G401 (cell line): ENCODE results near the gene CD14. TPM values are rescaled to one million over a fixed set of nuclear protein-coding genes. Genes with fewer than 3 reads are reported as not detected.
A peak's percentile ranks its signal among the peaks of the same experiment; 100 is the strongest.
"Not testable (repeated sequence)": the region's sequence is repeated elsewhere in the genome, so short reads cannot be mapped to it uniquely, and the experiment has no call there.

Source experiments
- DNase-seq: peaks from one replicate; pipeline ENCODE4 v3.0.0-alpha.2; 2015; ENCODE audit warnings: low spot score
- in situ Hi-C: cut with HindIII; loops from 2 replicates; pipeline ENCODE4 v1.10.0; 2016; ENCODE audit warnings: low sequenced_read_pairs, mixed read lengths
- total RNA-seq: library from RNA; depleted of rRNA; stranded (reverse); fragments of >200 nt; shearing (Covaris generic); gene quantifications from 2 replicates; pipeline ENCODE4 v1.2.3, GENCODE V29; 2014

The CD14 gene
- total RNA-seq, 1 experiment from 2014 or later: not detected

DNA sequence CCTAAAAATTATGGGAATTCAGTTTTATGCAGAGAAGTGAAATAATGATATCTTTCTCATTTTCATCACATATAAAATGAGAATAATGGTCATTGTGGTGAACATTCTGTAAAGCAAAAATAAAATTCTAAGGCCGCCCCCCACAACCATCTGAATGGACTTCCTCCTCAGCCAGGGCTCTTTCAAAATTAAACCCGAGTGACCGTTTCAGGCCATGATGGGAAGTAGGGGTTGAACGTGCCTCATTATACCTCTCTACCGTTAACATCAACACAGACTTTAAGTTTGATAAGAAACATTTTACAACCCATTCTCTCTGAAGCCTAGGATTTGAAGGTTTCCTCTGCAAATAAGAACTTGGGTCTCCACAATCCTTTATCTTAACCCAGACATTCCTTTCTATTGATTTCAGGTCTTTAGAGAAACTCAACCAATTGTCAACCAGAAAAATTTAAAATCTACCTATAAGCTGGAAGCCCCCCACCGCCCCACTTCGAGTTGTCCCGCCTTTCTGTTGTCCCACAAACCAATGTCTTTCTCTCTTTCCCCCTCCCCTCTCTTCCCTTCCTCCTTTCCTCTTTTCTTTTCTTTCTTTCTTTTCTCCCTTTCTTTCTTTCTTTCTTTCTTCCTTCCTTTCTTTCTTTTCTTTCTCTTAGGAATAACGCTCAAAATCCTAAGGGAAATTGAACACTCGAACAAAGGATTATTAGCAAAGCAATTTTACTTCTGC is 4.6 kb upstream of the CD14 start:
- DNase-seq: no peak
- in situ Hi-C loops: no loop called here

DNA sequence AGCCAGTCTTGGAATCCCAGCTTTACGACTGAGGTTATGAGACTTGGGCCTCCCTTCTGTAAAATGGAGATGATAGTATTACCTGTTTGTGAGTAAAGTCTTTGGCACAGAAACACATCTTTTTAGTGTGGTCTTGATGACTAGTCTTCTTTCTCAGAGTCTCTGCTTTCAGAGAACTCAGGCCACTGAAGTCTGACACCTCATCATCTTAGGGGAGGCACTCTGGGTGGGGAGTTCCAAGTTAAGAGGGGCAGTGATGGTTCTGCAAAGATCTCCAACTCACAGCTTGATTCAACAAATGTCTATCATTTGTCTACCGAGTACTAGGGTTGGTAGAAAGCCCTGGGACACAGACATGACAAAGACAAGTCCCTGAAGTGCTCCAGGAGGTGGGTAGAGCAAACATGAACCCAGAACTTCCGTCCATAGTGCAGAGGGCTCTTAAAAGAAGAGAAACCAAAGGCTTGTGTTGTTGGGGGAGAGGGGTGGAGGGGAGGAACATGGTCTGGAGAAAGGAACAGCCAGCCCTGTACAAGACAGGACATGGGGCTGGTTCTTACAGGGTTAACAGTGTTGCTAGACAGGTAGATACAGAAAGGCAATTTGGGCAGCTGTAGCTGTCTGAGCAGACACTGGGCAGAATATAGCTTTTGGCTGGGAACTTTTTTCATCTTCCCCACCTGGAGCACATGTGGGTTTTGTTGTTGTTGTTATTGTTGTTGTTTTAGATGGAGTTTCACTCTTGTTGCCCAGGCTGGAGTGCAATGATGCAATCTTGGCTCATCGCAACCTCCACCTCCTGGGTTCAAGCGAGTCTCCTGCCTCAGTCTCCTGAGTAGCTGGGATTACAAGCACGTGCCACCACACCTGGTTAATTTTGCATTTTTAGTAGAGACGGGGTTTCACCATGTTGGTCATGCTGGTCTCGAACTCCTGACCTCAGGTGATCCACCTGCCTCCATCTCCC is 2.6 kb upstream of the CD14 start:
- no peak for DNase-seq

DNA sequence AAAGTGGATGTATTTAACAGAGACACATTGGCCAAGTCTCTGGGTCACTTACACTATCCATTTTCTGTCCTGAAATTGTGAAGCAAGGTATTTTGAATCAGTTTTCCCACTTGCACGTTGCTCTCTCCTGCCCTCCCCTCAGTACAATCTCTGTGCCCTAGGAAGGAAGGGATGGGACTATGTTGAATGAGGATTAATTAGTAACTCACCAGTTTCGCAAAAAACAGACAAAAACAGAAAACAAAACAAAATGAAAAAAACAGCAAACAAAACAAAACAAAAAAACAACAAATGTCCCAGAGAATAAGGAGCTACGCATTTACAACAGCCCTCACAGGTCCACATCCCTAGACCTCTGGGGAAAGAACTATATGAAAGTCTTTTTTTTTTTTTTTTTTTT is 1.1 kb upstream of the CD14 start:
- no peak for DNase-seq
- in situ Hi-C loops: no loop called here

More for the DNA sequence above, 2.6 kb upstream of the CD14 start:
- in situ Hi-C loops: no loop called here

DNA sequence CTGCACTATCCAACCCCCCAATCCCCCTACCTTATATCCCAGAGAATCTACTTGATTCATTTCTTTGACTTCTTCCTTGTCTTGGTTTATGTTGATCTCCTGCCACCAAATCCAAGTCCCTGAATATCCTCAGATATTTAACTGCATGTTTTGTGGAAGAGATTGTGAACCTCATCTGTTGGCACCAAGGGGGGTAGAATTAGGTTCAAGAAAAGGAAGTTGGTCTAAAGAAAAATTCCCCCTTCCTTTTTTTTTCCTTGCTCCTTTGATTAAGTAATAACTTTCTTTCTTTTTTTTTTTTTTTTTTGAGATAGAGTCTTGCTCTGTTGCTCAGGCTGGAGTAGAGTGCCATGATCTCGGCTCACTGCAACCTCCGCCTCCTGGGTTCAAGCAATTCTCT is 526 bp upstream of the CD14 start:
- in situ Hi-C loops: no loop called here
- DNase-seq: no peak

DNA sequence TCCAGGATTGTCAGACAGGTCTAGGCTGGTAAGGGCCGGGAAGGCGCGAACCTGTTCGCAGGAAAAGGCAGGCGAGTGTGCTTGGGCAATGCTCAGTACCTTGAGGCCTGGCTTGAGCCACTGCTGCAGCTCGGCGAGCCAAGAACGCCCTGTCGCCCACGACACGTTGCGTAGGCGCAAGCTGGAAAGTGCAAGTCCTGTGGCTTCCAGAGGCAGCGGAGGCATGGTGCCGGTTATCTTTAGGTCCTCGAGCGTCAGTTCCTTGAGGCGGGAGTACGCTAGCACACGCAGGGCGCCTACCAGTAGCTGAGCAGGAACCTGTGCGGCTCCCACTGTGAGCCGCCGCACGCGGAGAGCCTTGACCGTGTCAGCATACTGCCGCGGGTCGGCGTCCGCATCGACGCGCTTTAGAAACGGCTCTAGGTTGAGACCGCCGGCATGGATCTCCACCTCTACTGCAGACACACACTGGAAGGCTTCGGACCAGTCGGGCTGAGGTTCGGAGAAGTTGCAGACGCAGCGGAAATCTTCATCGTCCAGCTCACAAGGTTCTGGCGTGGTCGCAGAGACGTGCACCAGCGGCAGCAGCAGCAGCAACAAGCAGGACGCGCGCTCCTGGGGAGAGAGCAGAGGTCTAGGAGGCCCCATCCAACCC is 482 bp downstream of the CD14 start:
- peak; percentile 85 for DNase-seq
- in situ Hi-C loops: no loop called here

DNA sequence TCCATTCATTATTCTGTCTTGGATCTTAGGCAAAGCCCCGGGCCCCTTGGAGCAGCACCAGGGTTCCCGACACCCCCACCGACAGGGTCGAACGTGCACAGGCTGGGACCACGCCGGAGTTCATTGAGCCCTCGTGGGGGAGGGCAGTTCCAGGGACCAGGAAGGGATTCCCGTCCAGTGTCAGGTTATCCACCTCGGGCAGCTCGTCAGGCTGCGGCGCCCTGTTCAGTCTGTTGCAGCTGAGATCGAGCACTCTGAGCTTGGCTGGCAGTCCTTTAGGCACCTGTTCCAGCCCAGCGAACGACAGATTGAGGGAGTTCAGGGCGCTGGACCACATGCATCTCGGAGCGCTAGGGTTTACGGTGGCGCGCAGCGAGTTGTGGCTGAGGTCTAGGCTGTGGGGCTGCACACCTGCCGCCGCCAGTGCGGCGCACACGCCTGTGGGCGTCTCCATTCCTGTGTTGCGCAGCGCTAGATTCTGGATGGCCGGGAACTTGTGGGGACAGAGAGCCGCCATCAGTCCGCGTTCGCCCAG is 1.1 kb downstream of the CD14 start:
- DNase-seq: peak; percentile 75
- in situ Hi-C loops: no loop called here

DNA sequence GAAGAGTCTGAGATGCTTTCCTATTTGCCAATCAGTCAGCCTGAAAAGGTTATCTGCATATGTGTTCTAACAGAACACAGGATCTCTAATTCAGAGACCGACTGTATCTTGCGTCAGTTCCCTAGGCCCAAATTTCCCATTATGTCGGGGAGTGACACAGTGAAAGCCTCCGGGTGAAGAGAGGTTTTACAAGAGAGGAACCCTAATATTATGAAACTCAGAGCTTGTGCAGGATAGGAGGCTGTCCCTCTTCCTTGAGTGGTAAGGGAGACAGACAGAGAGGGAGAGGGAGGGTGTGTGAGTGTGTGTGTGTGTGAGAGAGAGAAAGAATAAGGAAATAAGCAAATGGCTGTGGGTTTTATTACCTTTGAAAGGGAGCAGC is 1.9 kb downstream of the CD14 start:
- in situ Hi-C loops: no loop called here
- DNase-seq: peak; percentile 52

DNA sequence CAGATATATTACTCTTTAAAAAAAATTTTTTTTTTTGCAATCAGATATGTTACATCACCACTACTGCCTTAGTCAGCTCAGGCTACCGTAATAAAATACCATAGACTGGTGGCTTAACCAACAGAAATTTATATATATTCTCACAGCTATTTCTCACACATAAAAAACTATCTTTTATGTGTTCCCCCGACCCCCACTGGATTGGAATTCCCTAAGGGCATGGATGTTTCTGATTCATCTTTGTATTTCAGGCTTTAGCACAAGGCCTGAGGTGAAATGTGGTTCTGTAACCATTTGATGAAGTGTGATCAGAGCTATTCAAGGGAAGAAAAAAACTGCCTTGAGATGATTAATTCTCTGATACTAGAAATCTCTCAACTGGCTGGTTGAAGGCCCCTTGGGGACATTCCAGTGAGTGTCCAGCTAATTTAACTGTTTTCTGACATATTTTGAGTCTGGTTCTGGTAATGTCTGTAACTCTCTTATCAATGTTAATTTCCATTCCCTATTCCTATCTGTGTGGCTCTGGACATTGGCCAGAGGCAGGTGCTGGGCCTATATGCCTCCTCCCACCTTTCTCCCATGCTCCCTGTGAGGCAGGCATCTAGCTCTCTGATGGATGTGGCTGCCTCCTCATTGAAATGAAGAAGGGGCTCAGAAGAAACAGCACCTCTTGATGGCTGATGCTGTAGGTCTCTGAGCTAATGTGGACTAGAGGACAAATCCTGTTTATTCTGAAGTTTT is 2.5 kb downstream of the CD14 start:
- in situ Hi-C loops: no loop called here
- DNase-seq: peak; percentile 6

DNA sequence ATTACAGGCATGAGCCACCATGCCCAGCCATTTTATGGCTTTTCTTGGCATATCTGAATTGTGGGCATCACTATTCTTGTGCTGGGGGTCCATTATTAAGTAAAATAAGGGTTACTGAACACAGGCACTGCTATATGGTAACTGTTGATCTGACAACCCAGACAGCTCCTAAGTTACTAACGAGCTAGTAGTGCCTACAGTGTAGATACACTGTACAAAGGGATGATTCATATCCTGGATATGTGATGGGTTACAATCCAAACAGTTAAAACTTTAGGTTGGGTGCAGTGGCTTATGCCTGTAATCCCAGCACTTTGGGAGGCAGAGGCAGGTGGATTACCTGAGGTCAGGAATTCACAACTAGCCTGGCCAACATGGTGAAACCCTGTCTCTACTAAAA is 4.3 kb downstream of the CD14 start:
- DNase-seq: no peak
- in situ Hi-C loops: no loop called here

DNA sequence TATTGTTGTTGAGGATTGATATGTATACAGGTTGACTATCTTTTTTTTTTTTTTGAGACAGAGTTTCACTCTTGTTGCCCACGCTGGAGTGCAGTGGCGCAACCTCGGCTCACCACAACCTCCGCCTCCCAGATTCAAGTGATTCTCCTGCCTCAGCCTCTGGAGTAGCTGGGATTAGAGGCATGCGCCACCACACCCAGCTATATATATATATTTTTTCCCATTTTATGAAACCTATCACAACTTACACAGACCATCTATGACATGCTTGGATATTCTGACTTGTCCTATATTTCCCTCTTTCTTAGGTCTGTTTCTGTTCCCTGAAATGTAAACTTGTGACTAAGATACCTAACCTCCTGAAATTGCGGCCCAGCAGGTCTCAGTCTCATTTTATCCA is 5.0 kb downstream of the CD14 start:
- in situ Hi-C loops: no loop called here
- no peak for DNase-seq

DNA sequence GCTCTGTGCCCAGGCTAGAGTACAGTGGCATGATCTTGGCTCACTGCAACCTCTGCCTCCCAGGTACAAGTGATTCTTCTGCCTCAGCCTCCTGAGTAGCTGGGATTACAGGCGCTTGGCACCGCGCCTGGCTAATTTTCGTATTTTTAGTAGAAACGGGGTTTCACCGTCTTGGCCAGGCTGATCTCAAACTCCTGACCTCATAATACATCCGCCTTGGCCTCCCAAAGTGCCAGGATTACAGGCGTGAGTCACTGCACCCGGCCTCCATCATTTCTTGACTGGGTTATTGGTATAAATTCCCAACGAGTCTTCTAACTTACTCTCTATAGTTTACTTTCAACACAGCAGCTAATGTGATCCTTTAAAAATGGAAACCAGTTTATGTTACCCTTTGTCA is 8.1 kb downstream of the CD14 start:
- in situ Hi-C loops: not testable (repeated sequence)

DNA sequence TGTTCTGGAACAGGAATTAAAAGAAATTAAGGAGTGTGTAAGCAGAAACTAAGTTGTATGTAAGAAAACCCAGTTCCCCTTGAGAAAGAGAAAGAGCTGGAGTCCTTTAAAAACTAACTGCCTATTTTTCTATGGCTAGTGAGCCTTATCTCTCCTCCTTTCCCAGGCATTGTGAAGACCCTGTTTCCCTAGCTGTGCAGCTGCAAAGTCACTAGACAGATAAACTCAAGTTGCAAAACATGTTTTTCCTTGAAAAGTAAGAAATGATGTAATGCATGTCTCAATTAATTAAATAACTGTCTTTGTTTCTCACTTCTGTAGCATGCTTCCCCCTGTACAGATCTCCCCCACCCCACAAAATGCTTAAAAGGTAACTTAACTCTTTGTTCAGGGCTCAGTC is 9.9 kb downstream of the CD14 start:
- DNase-seq, in situ Hi-C loops: not testable (repeated sequence)

More for the DNA sequence above, 8.1 kb downstream of the CD14 start:
- DNase-seq: not testable (repeated sequence)

DNA sequence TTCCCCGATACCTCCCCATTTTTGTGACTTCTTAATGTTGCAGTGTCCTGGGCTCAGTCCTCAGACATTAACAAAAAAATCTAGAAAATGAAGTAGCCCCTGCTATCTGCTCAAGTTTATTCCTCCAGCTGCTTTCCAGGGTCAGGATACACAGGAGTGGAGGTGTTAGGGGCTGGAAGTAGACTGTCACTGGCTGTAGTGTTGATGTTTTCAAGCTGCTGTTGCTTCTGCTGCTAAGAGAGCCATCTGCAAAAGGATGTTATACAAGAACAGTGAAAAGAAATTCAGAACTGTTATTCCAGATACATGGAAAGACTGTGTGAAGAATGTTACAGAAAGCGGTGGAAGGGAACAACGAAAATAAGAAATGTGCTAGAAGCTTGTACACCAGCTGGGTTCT is 10.7 kb downstream of the CD14 start:
- in situ Hi-C loops: no loop called here
- no peak for DNase-seq

DNA sequence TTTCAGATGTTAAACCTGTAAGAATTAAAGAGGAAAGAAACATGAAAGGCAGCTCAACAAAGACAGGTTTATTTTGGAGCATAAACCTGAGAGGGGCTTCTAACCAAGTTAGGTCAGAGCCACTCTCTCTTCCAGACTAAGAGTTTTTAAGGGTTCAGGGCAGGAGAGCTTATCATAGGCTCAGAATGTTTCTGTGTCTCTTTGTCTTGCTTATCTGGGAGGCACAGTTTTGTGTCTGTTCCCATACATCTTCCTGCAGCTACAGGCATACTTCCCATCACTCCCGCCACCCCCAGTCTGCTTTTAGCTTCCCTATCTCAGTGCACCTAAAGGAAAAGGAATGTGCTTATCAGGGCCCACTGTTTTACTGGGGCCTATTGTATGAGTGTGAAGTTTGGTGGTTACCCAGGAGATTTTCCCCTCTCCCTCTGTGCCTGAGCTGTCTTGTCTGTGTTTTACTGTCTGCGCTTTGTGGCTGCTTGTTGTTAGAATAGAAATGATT is 21.9 kb downstream of the CD14 start:
- in situ Hi-C loops: no loop called here
- no peak for DNase-seq

DNA sequence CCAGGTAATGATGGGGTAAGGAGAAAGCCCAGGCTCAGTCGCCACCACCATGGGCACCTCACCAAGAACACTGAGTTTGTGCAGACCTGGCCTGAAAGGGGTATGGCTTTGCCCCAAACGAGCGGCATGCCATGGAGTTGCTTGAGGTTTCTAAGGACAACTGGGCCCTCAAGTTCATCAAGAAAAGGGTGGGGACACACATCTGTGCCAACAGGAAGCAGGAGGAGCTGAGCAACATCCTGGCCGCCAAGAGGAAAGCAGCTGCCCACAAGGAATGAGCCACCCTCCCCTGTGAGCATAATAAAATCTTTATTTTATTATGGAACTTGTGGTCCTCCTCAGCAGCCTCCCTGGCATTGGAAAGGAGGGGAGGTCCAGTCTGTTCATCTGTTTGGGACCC is 23.8 kb downstream of the CD14 start:
- in situ Hi-C loops: no loop called here
- no peak for DNase-seq

DNA sequence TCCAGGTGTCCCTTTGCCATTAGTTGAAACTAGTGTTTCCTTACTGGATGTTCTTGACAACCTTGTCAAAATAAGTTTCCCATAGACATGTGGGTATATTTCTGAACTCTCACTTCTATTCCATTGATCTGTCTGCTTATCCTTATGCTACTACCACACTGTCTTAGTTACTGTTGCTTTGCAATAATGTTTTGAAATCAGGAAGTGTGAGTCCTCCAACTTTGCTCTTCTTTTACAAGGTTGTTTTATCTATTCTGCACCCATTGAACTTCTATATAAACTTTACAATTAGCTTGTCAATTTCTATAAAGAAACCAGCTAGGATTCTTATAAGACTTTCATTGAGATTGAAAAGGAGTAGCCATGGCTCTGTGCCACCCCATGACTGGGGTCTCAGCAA is 24.3 kb downstream of the CD14 start:
- DNase-seq: no peak
- in situ Hi-C loops: no loop called here

DNA sequence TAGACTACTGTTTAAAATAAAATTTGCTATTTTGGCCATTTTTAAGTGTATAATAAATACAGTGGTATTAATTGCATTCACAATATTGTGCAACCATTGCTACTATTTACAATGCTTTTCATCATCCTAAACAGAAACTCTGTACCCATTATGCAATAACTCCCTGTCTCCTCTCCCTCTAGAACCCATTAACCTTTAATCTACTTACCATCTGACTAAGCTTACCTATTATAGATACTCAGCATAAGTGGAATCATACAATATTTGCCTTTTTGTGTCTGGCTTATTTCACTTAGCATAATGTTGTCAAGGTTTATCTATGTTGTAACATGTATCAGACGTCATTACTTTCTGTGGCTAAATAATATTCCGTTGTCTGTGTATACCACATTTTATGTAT is 25.9 kb downstream of the CD14 start:
- no peak for DNase-seq
- in situ Hi-C loops: no loop called here

DNA sequence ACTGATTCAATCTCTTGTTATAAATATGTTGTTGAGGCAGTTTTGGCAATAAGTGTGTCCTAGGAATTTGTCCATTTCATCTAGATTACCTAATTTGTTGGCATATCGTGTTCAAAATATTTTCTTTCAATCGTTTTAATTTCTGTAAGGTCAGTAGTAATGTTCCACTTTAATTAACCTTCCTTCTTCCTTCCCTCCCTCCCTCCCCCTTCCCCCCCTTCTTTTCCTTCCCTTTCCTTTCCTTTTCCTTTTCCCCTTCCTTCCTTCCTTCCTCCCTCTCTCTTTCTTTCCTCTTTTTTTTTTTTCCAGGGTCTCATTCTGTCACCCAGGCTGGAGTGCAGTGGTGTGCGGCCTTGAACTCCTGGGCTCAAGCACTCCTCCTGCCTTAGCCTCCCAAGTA is 27.1 kb downstream of the CD14 start:
- no peak for DNase-seq
- in situ Hi-C loops: no loop called here

DNA sequence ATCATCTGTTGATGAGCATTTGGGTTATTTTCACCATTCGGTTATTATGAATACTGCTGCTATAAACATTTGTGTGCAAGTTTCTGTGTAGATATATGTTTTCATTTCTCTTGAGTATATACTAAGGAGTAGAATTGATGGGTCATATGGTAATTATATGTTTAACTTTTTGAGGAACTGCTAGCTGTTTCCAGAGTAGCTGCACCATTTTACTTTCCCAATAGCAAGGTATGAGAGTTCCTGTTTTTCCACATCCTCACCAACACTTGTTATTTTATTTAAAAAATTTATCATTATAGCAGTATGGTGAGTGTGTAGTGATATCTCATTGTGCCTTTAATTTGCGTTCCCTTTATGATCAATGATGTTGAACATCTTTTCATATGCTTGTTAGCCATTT is 29.2 kb downstream of the CD14 start:
- DNase-seq: no peak
- in situ Hi-C loops: no loop called here
